Measurements from ENCODE around the gene CLDN11.

CLDN11 gene

GRCh38 chr3:170473358-170473757 is 54.7 kb downstream of the CLDN11 start:
- DNase-seq, result no peak

DNA sequence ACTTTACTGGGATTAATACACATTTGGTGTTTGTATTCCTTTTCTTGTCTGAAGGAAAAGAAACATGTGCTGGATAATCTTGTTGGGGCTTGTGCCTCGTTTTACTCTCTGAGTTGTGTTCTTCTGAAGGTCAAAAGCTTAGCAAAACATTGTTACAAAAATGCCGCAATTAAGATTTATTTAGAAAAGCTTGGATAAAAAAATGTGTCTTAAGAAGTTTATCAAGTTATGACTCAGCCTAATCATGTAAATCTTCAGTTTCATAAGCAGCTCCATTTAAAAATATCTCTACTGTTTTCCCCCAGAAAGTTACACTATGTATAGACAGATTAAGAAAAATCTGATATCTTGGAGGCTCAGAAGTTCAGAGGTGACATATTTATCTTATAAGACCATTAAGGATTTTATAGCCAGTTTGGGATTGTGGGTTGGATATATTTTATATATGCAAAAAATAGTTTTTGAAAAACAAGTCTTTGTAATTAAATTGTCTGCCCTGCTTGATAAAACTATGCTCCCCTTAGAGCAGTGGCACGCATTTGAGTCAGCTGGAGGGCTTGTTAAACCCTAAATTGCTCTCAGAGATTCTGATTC is 56.5 kb downstream of the CLDN11 start:
- no peak for DNase-seq

GRCh38 chr3:170476291-170476690 is 57.6 kb downstream of the CLDN11 start:
- no peak for DNase-seq

DNA sequence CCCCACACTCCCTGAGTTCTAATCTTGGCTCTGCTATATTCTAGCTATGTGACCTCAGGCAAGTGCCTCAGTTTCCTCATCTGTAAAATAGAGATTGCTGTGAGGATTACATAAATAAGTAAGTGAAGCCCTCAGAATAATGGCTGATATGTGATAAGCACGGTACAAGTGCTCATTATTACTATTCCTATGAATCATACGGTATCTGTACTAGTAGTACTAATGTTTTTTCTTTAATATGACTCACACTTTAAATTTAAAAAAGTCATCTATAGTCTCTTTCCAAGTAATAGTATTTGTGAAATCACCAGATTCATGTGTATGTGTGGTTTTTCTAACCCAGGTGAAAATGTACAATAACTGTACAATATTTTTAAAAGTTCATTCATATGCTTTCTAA is 58.7 kb downstream of the CLDN11 start:
- no peak for DNase-seq

GRCh38 chr3:170480111-170480510 is 61.4 kb downstream of the CLDN11 start:
- DNase-seq, result no peak

- no peak for DNase-seq
These were observed 63.5 kb downstream of the CLDN11 start for GRCh38 chr3:170482199-170482598.

DNA sequence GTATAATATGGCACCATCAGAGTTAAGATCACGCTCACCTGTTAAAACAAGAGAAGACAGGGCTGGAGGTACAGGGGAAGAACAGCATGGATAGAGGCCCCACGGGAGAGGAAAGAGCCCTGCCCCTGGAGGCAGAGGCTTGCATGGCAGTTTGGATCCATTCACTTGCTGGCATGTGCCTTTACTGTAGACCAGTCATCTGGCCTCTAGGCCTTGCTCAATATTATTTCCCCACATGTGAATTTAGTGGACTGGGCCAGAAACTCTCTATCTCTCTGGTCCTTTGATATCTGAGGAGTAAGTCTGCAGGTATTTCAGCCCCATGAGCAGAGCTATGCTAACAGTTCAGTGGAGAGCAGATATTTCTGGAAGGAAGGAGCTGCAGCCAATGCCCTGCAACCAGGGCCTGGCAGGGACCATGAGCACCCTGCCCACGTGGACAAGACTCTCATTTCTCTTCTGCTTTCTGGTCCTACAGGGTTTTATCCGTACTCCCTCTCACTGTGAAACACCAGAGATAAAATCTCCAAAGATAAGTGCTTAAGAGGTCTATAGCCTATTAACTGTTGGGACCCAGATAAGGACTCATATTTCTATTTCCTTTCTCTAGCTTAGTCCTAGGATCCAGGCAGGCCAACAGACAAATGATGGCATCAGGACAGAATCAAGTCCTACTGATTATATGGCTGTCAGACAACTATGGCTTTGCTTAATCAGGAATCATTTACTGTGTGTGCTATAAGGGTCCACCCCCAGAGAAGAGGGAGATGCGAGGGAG is 65.0 kb downstream of the CLDN11 start:
- no peak for DNase-seq
